IMR-90 (cell line): Measurements from ENCODE around the gene LBHD2.

Experiments used
- BHLHE40 ChIP-seq: fragments of 150-350 bp; IDR thresholded peaks from 2 replicates; pipeline ENCODE4 v1.6.1; 2016; ENCODE audit warnings: mild to moderate bottlenecking, low read depth, low read length
- CEBPB ChIP-seq: IDR thresholded peaks from 2 replicates; pipeline ENCODE4 v1.6.1; 2012; ENCODE audit warnings: low read depth, low read length, improper control_type of control experiment
- CHD1 ChIP-seq: IDR thresholded peaks from 2 replicates; pipeline ENCODE4 v1.6.1; 2012; ENCODE audit warnings: low read depth, low read length, improper control_type of control experiment
- MAFK ChIP-seq: IDR thresholded peaks from 2 replicates; pipeline ENCODE4 v1.6.1; 2012; ENCODE audit warnings: low read depth, low read length, improper control_type of control experiment
- POLR2A ChIP-seq: IDR thresholded peaks from 2 replicates; pipeline ENCODE4 v1.6.1; 2012; ENCODE audit warnings: mild to moderate bottlenecking, low read depth, low read length
- RAD21 ChIP-seq: IDR thresholded peaks from 2 replicates; pipeline ENCODE4 v1.6.1; 2012; ENCODE audit warnings: low read length, improper control_type of control experiment
- RCOR1 ChIP-seq: IDR thresholded peaks from 2 replicates; pipeline ENCODE4 v1.6.1; 2012; ENCODE audit warnings: mild to moderate bottlenecking, low read length, improper control_type of control experiment; ENCODE audit not compliant: insufficient replicate concordance
- TF ChIP-seq, protein P1 (sequence below): conservative IDR thresholded peaks from 2 replicates; pipeline ENCODE4 v1.5.1; 2012; ENCODE audit warnings: mild to moderate bottlenecking, low read depth, low read length, improper control_type of control experiment
- TF ChIP-seq, protein P2 (sequence below): fragments of 150-350 bp; IDR thresholded peaks from 2 replicates; pipeline ENCODE4 v1.6.1; 2016; ENCODE audit warnings: low read depth, mild to moderate bottlenecking, low read length, moderate library complexity, borderline replicate concordance
- TF ChIP-seq, protein P3 (sequence below): fragments of 150-350 bp; IDR thresholded peaks from 2 replicates; pipeline ENCODE4 v1.6.1; 2017; ENCODE audit warnings: mild to moderate bottlenecking, antibody characterized with exemption, low read length, low read depth

DNA sequence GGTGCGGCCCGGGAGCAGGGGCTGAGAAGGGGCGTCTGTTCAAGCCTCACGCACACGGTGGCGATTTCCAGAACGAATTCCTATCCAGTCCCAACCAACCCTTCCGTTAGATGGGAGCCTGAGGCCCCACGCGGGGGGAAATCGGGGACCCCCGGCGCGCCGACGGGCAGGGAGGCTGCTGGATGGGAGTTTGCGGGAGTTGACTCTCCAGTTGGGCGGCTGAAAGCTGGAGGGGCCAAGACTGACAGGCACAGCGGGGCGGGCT, 20.3 kb downstream of the LBHD2 start:
- TF ChIP-seq CHD1 (no peak), BHLHE40 (no peak), POLR2A (no peak), RCOR1 (no peak), MAFK (no peak), CEBPB (no peak), RAD21 (no peak)
- TF ChIP-seq, protein P1, sequence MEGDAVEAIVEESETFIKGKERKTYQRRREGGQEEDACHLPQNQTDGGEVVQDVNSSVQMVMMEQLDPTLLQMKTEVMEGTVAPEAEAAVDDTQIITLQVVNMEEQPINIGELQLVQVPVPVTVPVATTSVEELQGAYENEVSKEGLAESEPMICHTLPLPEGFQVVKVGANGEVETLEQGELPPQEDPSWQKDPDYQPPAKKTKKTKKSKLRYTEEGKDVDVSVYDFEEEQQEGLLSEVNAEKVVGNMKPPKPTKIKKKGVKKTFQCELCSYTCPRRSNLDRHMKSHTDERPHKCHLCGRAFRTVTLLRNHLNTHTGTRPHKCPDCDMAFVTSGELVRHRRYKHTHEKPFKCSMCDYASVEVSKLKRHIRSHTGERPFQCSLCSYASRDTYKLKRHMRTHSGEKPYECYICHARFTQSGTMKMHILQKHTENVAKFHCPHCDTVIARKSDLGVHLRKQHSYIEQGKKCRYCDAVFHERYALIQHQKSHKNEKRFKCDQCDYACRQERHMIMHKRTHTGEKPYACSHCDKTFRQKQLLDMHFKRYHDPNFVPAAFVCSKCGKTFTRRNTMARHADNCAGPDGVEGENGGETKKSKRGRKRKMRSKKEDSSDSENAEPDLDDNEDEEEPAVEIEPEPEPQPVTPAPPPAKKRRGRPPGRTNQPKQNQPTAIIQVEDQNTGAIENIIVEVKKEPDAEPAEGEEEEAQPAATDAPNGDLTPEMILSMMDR = no peak
- TF ChIP-seq, protein P2, sequence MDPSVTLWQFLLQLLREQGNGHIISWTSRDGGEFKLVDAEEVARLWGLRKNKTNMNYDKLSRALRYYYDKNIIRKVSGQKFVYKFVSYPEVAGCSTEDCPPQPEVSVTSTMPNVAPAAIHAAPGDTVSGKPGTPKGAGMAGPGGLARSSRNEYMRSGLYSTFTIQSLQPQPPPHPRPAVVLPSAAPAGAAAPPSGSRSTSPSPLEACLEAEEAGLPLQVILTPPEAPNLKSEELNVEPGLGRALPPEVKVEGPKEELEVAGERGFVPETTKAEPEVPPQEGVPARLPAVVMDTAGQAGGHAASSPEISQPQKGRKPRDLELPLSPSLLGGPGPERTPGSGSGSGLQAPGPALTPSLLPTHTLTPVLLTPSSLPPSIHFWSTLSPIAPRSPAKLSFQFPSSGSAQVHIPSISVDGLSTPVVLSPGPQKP = no peak
- TF ChIP-seq, protein P3, sequence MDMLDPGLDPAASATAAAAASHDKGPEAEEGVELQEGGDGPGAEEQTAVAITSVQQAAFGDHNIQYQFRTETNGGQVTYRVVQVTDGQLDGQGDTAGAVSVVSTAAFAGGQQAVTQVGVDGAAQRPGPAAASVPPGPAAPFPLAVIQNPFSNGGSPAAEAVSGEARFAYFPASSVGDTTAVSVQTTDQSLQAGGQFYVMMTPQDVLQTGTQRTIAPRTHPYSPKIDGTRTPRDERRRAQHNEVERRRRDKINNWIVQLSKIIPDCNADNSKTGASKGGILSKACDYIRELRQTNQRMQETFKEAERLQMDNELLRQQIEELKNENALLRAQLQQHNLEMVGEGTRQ = no peak
